Small intestine (tissue), 7 donors: ENCODE results near the gene APBB1IP. TPM values are rescaled to one million over a fixed set of nuclear protein-coding genes. Genes with fewer than 3 reads are reported as not detected.
A peak's percentile ranks its signal among the peaks of the same experiment; 100 is the strongest.

Experiments
- DNase-seq, 2 donors: peaks; one replicate each; pipeline versions ENCODE4 v3.0.0 to v3.0.0-alpha.2; 2013
- FAIRE-seq: peaks from 2 replicates; lab custom pipeline; 2012; peaks lifted over from hg19 to GRCh38; lab: Jason Lieb, UNC
- H3K27ac ChIP-seq, 3 donors: one replicate each; pipeline ENCODE4 v1.5.1; 2013; ENCODE audit warnings: low read length in 2 of 3, mild to moderate bottlenecking in 2 of 3, control low read depth in 1 of 3, inconsistent platforms in 1 of 3, low read depth in 1 of 3, moderate library complexity in 1 of 3
- H3K27me3 ChIP-seq, 3 donors: one replicate each; pipeline ENCODE4 v1.6.1; 2013; ENCODE audit warnings: low read length in 3 of 3, inconsistent platforms in 1 of 3; ENCODE audit not compliant: control insufficient read depth in 3 of 3, insufficient read depth in 3 of 3
- H3K36me3 ChIP-seq, 3 donors: one replicate each; pipeline ENCODE4 v1.6.1; 2013; ENCODE audit warnings: low read length in 3 of 3, inconsistent platforms in 1 of 3, low read depth in 1 of 3, mild to moderate bottlenecking in 1 of 3, moderate library complexity in 1 of 3; ENCODE audit not compliant: control insufficient read depth in 3 of 3, insufficient read depth in 2 of 3
- H3K4me1 ChIP-seq, 3 donors: one replicate each; pipeline ENCODE4 v1.6.1; 2013; ENCODE audit warnings: low read length in 2 of 3, inconsistent platforms in 1 of 3, low read depth in 1 of 3, mild to moderate bottlenecking in 1 of 3, moderate library complexity in 1 of 3; ENCODE audit not compliant: control insufficient read depth in 3 of 3, insufficient read depth in 2 of 3
- H3K4me3 ChIP-seq, 3 donors: one replicate each; pipeline ENCODE4 v1.5.1; 2013; ENCODE audit warnings: low read length in 3 of 3, control low read depth in 1 of 3, inconsistent platforms in 1 of 3, low read depth in 1 of 3, mild to moderate bottlenecking in 1 of 3, moderate library complexity in 1 of 3
- H3K9me3 ChIP-seq, 2 donors: one replicate each; pipeline ENCODE4 v1.6.1; 2013; ENCODE audit warnings: low read depth in 1 of 2, low read length in 1 of 2; ENCODE audit not compliant: control insufficient read depth in 2 of 2, insufficient read depth in 1 of 2
- WGBS, 3 donors: extraction: QIAGEN DNeasy Blood & Tissue Kit; methylation state at CpG; one replicate each; pipeline ENCODE4 v1.1.7; 2013; 5-methylcytosine and 5-hydroxymethylcytosine counted together
- polyA plus RNA-seq, 4 donors: library from polyadenylated mRNA; stranded (reverse) in 3 of 4; unstranded in 1 of 4; fragments of 200-250 nt in 3 of 4; fragments of 120-200 nt in 1 of 4; gene quantifications; one replicate each; pipeline versions ENCODE4 v1.2.1 to v1.2.3, GENCODE V29; 2013
- donor health status: healthy with polysubstance abuse.
- donor health status: control.
- donor health status: control.
- donor health status: Bipolar disorder and iron deficiency.
- donor health status: healthy.

APBB1IP gene
- polyA plus RNA-seq, 4 donors = 1.1 to 4.6 (median 2.9) TPM

- Histone ChIP-seq H3K27ac (peak overlapping the region in 2 of 3 donors; percentile 32 to 74), H3K9me3 (no peaks in the 10 kb centered on the region), H3K4me3 (peak overlapping the region in 1 of 3 donors; percentile 7), H3K27me3 (no peaks in the 10 kb centered on the region), H3K36me3 (no peaks in the 10 kb centered on the region), H3K4me1 (no peaks in the 10 kb centered on the region)
- FAIRE-seq (no peak), DNase-seq (peak; percentile 12 to 61)
- WGBS, 3 donors = 67 to 81% (median 71%) methylated on average over 8 of the region's 8 CpGs
Measured at GRCh38 chr10:26448706-26449435, 10.7 kb downstream of the APBB1IP start.

- Histone ChIP-seq H3K4me3 (no peak overlapping the region), H3K4me1 (no peaks in the 10 kb centered on the region), H3K27ac (peak overlapping the region in 1 of 3 donors; percentile 64), H3K9me3 (no peaks in the 10 kb centered on the region), H3K36me3 (no peaks in the 10 kb centered on the region), H3K27me3 (no peaks in the 10 kb centered on the region)
- FAIRE-seq (no peak), DNase-seq (no peak)
- 33 to 66% (median 55%) methylated on average over 3 of the region's 3 CpGs for WGBS, 3 donors
Measured at GRCh38 chr10:26449726-26450125, 11.6 kb downstream of the APBB1IP start.

GRCh38 chr10:26451903-26452302, 13.8 kb downstream of the APBB1IP start:
- Histone ChIP-seq H3K4me1 (no peaks in the 10 kb centered on the region), H3K27ac (no peak overlapping the region), H3K36me3 (no peaks in the 10 kb centered on the region), H3K9me3 (no peaks in the 10 kb centered on the region), H3K27me3 (no peaks in the 10 kb centered on the region), H3K4me3 (no peak overlapping the region)
- FAIRE-seq (no peak), DNase-seq (no peak)
- WGBS, 3 donors = 35 to 56% (median 43%) methylated on average over 4 of the region's 4 CpGs

DNA sequence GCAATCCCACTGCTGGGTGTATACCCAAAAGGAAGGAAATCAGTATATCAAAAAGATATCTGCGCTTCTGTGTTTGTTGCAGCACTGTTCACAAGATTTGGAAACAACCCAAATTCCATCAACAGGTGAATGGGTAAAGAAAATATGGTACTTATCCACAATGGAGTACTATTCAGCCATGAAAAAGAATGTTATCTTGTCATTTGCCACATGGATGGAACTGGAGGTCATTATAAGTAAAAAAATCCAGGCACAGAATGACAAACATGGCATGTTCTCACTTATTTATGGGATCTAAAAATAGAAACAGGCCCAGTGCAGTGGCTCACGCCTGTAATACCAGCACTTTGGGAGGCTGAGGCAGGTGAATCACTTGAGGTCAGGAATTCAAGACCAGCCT, 15.7 kb downstream of the APBB1IP start:
- H3K9me3 ChIP-seq = no peaks in the 10 kb centered on the region
- FAIRE-seq (no peak), DNase-seq (no peak)
- H3K27me3 ChIP-seq = no peaks in the 10 kb centered on the region
- WGBS, 3 donors = 69 to 91% (median 79%) methylated on average over 2 of the region's 2 CpGs
- H3K4me1 ChIP-seq = no peaks in the 10 kb centered on the region
- no peaks in the 10 kb centered on the region for H3K36me3 ChIP-seq
- H3K4me3 ChIP-seq = no peak overlapping the region
- no peak overlapping the region for H3K27ac ChIP-seq

DNA sequence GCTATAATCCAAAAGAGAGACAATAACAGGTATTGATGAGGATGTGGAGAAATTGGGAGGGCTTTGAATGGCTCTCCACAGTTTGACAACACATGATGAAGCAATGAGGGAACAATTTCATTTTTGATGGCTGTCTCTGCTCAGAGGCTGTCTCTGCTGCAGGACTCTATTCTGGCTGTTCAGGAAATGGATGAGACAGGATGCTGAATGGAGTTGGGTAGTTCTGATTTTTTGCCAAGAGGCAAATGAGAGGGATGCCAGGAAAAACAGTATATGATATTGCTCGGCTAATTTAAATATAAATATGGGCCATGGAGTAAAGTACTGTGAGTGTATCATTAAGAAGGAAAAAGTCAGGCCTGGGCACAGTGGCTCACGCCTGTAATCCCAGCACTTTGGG, 16.8 kb downstream of the APBB1IP start:
- FAIRE-seq (no peak), DNase-seq (no peak)
- H3K4me3 ChIP-seq = no peak overlapping the region
- no peaks in the 10 kb centered on the region for H3K27me3 ChIP-seq
- H3K4me1 ChIP-seq = no peaks in the 10 kb centered on the region
- no peak overlapping the region for H3K27ac ChIP-seq
- no peaks in the 10 kb centered on the region for H3K36me3 ChIP-seq
- H3K9me3 ChIP-seq = no peaks in the 10 kb centered on the region
- WGBS, 3 donors = 80 to 87% (median 85%) methylated on average over 2 of the region's 2 CpGs

- no peak overlapping the region for H3K4me3 ChIP-seq
- WGBS, 3 donors = 66 to 84% (median 78%) methylated on average over 7 of the region's 7 CpGs
- H3K9me3 ChIP-seq = no peaks in the 10 kb centered on the region
- H3K27ac ChIP-seq = no peak overlapping the region
- no peaks in the 10 kb centered on the region for H3K4me1 ChIP-seq
- DNase-seq = no peak
- no peaks in the 10 kb centered on the region for H3K36me3 ChIP-seq
- FAIRE-seq = no peak
- H3K27me3 ChIP-seq = no peaks in the 10 kb centered on the region
Measured at GRCh38 chr10:26455567-26456315, 17.6 kb downstream of the APBB1IP start.

GRCh38 chr10:26457088-26457487, 18.9 kb downstream of the APBB1IP start:
- Histone ChIP-seq H3K4me1 (no peaks in the 10 kb centered on the region), H3K36me3 (no peaks in the 10 kb centered on the region), H3K27me3 (no peaks in the 10 kb centered on the region), H3K9me3 (no peaks in the 10 kb centered on the region), H3K4me3 (no peak overlapping the region), H3K27ac (no peak overlapping the region)
- WGBS, 3 donors = 82 to 94% (median 86%) methylated on average over 5 of the region's 5 CpGs
- DNase-seq = no peak
- no peak for FAIRE-seq

DNA sequence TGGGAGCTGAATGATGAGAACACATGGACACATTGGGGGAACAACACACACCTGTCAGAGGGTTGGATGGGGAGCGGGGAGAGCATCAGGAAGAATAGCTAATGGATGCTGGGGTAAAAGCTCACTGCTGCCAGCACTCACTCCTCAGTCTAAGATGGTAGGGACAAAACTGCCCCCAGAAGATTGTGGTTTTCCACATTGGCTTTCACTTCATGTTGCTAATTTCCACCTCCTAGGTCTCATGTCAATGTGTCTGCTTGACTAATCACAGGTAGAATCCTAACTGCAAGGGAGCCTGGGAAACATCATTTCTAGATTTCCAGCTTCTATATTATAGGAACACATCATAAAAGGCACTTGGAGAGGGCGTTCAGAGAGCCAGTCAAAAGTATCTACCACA, 22.6 kb downstream of the APBB1IP start:
- Histone ChIP-seq H3K4me1 (peaks cover 0 to 3% (median 0%) of the 10 kb centered on the region in 3 donors), H3K36me3 (no peaks in the 10 kb centered on the region), H3K4me3 (no peak overlapping the region), H3K9me3 (no peaks in the 10 kb centered on the region), H3K27ac (no peak overlapping the region), H3K27me3 (no peaks in the 10 kb centered on the region)
- 69 to 86% (median 79%) methylated on average over 2 of the region's 2 CpGs for WGBS, 3 donors
- FAIRE-seq (no peak), DNase-seq (no peak)
